Activated CD8-positive, alpha-beta memory T cell treated with anti-CD3 and anti-CD28 coated beads, Interleukin-2, amount 50 U/mL, for 24 hours (primary cell): ENCODE data around the gene ARFGAP1.

Source experiments
- DNase-seq: peaks from one replicate; pipeline ENCODE4 v3.0.0-alpha.2; 2020; ENCODE audit errors: extremely low read depth

Gene ARFGAP1

GRCh38 chr20:63306673-63307537 is 34.3 kb downstream of the ARFGAP1 start:
- no peak for DNase-seq

- DNase-seq = no peak
These were observed 35.1 kb downstream of the ARFGAP1 start for GRCh38 chr20:63307538-63308217.

- no peak for DNase-seq
These were observed 35.8 kb downstream of the ARFGAP1 start for GRCh38 chr20:63308218-63308911.

DNA sequence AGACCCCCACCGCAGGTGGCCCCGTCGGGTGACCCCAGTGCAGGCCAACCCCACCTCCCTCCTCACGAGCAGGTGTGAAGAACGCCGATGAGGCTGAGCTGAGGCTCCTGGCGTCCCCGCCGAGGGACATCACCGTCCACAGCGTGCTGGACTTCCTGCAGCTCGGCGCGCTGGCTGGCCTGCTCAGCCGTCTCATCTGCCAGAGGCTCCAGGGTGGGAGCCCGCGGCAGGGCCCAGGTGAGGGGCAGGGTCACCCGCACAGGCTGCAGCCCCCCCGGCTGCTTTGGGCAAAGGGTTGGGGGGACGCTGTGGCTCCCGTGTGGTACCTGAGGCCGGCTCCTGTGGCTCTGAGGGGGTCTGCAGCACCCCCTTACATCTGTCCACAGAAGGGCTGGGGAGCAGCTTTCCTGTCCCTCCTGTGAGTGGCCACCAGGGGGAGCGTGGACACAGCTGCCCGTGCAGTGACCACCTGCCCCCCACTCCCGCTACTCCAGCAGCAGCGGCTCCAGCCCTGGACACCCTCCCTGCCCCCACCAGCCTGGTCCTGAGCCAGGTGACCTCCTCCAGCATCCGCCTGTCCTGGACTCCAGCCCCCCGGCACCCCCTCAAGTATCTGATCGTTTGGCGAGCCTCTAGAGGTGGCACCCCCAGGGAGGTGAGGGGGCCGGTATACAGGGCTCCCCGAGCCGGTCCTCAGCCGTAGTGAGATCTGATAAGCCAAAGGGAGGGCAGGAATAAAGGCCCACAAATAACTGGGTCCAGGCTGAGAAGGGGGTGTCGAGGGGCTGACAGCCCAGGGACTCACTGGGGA is 36.9 kb downstream of the ARFGAP1 start:
- no peak for DNase-seq

DNA sequence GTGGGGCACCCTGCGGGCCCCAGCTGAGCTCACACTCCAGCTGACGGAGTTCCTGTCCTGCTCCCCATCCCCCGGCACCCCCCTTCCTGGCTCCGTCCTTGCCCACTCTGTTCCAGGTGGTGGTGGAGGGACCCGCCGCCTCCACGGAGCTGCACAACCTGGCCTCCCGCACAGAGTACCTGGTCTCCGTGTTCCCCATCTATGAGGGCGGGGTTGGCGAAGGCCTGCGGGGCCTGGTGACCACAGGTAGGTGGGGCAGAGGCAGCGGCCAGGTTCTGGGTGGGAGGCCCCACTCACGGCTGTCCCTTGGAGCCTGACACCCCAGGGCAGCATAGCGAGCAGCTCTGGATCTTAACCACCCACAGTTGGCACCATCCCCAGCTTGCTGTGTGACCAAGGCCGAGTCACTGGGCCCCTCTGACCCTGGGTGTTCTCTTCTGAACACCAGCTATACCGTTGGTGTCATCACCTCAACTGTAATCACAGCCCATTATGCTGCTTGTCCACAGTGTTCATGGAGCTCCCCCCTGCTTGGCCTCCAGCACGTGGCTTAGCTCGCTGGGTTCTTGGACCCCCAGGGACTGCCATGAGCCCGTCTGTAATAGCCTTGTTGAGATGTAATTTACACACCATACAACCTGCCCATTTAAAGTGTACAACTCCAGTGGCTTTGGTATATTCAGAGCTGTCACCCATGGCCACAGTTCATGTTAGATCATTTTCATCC is 37.8 kb downstream of the ARFGAP1 start:
- no peak for DNase-seq

DNA sequence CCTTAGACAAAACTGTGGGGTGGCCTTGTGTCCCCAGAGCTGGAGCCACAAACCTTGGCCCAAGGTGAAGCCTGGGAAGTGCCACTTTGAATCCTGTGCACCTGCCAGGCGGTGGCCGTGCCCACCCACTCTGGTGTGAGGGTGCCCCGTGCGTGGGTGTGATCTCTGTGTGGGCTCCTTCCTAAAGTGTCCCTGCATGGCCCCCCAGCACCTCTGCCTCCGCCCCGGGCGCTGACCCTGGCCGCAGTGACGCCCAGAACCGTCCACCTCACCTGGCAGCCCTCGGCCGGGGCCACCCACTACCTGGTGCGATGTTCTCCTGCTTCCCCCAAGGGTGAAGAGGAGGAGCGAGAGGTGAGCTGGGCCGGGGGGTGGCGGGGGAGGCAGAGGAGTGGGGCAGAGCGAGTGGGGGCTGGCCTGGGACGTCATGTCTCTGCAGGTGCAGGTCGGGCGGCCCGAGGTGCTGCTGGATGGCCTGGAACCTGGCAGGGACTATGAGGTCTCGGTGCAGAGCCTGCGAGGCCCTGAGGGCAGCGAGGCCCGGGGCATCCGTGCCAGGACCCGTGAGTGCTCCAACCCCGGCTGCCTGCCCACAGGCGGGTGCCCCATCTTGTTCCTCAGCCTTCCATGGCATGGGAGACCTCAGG is 38.7 kb downstream of the ARFGAP1 start:
- no peak for DNase-seq

GRCh38 chr20:63311833-63312243 is 39.2 kb downstream of the ARFGAP1 start:
- no peak for DNase-seq

- DNase-seq = no peak
These were observed 39.7 kb downstream of the ARFGAP1 start for GRCh38 chr20:63312273-63312672.

- DNase-seq = no peak
These were observed 40.2 kb downstream of the ARFGAP1 start for GRCh38 chr20:63312690-63313348.

DNA sequence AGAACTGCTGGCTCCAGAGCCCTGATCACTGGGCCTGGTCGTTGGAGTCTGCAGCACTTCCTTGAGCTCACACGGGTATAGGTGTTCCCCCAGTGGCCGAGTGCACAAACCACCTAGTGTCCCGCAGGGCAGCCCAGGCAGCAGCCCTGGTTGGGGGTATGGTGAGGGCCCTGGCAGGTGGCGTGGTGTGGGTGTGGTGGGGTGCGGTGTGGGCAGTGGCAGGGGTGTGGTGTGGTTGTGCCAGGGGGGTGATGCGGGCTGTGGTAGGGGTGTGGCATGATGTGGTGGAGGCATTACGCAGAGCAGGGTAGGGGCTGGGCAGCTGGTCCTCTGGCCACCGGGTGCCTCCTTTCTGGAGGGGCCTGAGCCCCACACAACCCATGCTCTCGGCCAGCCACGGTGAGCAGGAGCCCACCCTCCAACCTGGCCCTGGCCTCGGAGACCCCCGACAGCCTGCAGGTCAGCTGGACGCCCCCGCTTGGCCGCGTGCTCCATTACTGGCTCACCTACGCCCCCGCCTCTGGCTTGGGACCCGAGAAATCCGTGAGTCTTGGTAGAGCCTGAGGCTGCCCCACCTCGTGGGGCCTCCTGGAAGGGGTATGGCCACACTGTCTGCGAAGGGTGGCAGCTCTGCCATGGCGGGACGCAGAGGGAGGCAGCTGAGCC is 40.9 kb downstream of the ARFGAP1 start:
- DNase-seq = no peak

- no peak for DNase-seq
These were observed 41.4 kb downstream of the ARFGAP1 start for GRCh38 chr20:63314015-63314471.

GRCh38 chr20:63314566-63315239 is 42.1 kb downstream of the ARFGAP1 start:
- DNase-seq = no peak

DNA sequence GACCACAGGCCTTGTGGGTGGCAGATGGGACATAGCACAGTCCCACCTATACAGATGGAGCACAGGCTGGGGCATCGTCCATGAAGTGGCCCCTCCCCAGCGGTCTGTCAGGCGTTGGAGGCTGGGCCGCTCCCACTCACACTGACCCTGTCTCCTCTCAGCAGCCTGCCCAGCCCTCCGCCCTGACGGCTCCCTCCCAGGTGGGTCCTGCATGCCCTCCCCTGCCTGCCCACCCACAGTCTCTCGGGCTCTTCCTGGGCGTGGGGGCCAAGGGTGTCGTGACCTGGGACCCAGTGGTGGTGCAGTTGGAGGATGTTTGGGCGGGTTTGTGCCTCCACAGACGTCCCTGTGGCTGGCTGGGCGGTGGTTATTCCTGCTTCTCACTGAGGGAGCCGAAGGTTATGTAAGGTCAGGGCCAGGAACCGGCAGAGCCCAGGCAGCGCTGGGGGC is 42.7 kb downstream of the ARFGAP1 start:
- DNase-seq = no peak

DNA sequence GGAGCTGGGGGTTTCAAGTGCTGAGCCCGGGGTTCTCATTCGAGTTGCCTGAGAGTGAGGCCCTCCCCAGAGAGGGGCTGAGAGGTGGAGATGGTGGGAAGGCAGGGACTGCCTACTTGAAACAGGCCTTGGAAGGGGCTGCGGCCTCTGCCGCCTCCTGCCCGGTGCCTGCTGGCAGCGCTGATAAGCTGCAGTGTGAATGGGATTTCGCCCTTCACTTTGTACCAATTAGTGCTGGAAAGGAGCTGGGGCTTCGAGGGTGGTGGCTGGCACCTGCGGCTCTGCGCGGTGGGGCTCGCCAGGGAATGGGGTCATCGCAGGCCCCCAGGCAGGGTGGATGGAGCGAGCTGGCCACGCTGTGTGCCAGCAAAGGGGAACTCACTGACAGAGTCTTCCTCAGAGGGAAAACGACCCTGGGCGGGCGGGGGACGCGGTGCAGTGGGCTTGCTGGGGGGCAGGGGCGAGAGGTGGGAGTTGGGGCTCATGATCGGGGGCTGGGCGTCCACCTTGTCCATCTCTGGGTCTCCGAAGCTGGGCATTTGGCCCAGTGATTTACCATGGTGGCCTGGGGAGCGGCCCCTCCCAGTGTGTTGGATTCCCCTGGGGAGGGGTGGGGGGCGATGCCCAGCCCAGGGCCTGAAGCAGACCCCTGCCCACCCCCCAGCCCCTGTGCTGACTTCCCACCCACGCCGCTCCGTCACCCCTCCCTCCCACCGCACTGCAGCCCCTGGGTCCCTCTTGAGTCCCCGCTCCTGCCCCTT is 43.3 kb downstream of the ARFGAP1 start:
- no peak for DNase-seq

DNA sequence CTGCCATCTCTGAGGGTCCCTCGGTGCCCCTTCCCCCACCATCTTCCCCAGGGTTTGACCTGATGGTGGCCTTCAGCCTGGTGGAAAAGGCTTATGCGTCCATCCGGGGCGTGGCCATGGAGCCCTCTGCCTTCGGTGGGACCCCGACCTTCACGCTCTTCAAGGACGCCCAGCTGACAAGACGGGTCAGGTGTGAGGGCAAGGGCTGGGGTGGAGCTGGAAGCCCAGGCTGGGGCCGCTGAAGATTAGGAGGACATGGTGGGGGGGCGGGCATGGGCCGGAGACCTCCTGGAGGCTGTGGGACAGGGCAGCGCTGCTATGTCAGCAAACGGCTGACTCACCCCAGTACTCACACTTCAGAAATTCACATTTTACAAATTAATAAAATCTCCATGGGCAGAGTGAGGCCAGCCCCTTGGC is 43.9 kb downstream of the ARFGAP1 start:
- DNase-seq = no peak

DNA sequence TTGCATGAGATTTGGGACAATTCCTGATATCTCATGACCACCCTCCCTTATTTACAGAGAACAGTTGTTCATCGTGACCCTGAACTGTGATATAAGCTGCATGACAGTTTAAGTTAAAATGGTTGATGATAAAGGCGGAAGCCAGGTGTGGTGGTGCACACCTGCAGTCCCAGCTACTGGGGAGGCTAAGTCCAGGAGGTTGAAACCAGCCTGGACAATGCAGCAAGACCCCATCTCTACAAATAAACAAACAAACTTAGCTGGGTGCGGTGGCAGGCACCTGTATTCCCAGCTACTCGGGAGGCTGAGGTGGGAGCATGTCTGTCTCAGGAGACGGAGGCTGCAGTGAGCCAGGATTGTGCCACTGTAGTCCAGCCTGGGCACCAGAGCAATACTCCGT is 44.4 kb downstream of the ARFGAP1 start:
- no peak for DNase-seq

GRCh38 chr20:63317601-63318291 is 45.1 kb downstream of the ARFGAP1 start:
- DNase-seq = no peak
